ENCODE measurements around the gene FIGN.

The FIGN gene

GRCh38 chr2:163656622-163657280 lies 79.1 kb downstream of the FIGN start:
- TF ChIP-seq POLR2A (IDR thresholded peaks at IDR 0.05; ENCODE audit: extremely low read depth, insufficient read length) (no peak), MYC (IDR thresholded peaks at IDR 0.05; ENCODE audit: low read depth, low read length) (no peak)
- TF ChIP-seq, protein P1, sequence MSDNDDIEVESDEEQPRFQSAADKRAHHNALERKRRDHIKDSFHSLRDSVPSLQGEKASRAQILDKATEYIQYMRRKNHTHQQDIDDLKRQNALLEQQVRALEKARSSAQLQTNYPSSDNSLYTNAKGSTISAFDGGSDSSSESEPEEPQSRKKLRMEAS (IDR thresholded peaks at IDR 0.05; ENCODE audit: low read depth, low read length), result no peak
- TF ChIP-seq, protein P2, sequence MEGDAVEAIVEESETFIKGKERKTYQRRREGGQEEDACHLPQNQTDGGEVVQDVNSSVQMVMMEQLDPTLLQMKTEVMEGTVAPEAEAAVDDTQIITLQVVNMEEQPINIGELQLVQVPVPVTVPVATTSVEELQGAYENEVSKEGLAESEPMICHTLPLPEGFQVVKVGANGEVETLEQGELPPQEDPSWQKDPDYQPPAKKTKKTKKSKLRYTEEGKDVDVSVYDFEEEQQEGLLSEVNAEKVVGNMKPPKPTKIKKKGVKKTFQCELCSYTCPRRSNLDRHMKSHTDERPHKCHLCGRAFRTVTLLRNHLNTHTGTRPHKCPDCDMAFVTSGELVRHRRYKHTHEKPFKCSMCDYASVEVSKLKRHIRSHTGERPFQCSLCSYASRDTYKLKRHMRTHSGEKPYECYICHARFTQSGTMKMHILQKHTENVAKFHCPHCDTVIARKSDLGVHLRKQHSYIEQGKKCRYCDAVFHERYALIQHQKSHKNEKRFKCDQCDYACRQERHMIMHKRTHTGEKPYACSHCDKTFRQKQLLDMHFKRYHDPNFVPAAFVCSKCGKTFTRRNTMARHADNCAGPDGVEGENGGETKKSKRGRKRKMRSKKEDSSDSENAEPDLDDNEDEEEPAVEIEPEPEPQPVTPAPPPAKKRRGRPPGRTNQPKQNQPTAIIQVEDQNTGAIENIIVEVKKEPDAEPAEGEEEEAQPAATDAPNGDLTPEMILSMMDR (IDR thresholded peaks at IDR 0.05; ENCODE audit: low read depth, low read length), result no peak
- no peak for DNase-seq (ENCODE audit: low read depth)

DNA sequence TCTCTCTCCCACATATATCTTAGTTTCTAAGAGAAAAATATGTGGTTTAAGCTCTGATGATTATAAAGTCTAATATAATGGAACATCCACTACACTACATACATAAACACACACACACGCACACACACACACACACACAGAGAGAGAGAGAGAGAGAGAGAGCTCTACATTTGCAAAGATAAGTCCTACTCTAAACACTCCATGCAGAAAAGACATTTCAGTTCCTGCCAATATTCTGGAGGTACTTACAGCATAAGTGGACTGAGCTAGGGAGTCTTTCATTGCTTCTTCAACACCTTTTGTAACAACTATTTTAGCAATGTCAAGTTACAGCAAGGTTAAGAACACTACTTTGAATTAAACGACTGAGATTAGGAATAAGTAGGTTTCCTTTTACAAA lies 80.1 kb downstream of the FIGN start:
- TF ChIP-seq, protein P2 (IDR thresholded peaks at IDR 0.05; ENCODE audit: low read depth, low read length), result no peak
- TF ChIP-seq MYC (IDR thresholded peaks at IDR 0.05; ENCODE audit: low read depth, low read length), result no peak
- no peak for TF ChIP-seq POLR2A (IDR thresholded peaks at IDR 0.05; ENCODE audit: extremely low read depth, insufficient read length)
- TF ChIP-seq, protein P1 (IDR thresholded peaks at IDR 0.05; ENCODE audit: low read depth, low read length), result no peak
- DNase-seq (ENCODE audit: low read depth), result no peak
- no peak overlapping the region for H3K4me3 ChIP-seq (ENCODE audit: low read depth, low read length)

More at GRCh38 chr2:163656622-163657280, 79.1 kb downstream of the FIGN start:
- no peak overlapping the region for H3K4me3 ChIP-seq (ENCODE audit: low read depth, low read length)

- H3K4me3 ChIP-seq (ENCODE audit: low read depth, low read length), result no peak overlapping the region
- TF ChIP-seq, protein P2 (IDR thresholded peaks at IDR 0.05; ENCODE audit: low read depth, low read length), result no peak
- TF ChIP-seq MYC (IDR thresholded peaks at IDR 0.05; ENCODE audit: low read depth, low read length) (no peak), POLR2A (IDR thresholded peaks at IDR 0.05; ENCODE audit: extremely low read depth, insufficient read length) (no peak)
- TF ChIP-seq, protein P1 (IDR thresholded peaks at IDR 0.05; ENCODE audit: low read depth, low read length), result no peak
- DNase-seq (ENCODE audit: low read depth), result no peak
Measured at GRCh38 chr2:163652751-163653150, 83.1 kb downstream of the FIGN start.

DNA sequence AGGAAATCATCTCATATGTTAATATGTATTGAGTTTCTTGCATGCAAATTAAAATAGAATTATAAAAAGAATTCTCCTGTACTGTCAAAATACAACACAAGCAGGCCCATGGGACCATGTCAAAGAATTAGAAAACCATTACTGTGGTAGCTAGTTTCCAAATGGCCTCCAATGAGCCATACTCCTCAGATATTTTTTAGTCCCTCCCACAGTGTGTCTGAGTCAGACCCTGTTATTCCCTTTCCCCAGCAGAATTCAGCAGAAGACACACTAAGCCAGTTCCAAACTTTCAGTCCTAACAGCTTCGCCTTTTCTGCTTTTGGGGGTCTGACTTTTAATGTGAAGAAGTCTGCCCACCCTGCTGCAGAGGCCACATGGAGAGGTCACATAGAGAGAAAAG lies 86.7 kb downstream of the FIGN start:
- DNase-seq (ENCODE audit: low read depth), result no peak
- TF ChIP-seq MYC (IDR thresholded peaks at IDR 0.05; ENCODE audit: low read depth, low read length) (no peak), POLR2A (IDR thresholded peaks at IDR 0.05; ENCODE audit: extremely low read depth, insufficient read length) (no peak)
- TF ChIP-seq, protein P1 (IDR thresholded peaks at IDR 0.05; ENCODE audit: low read depth, low read length), result no peak
- TF ChIP-seq, protein P2 (IDR thresholded peaks at IDR 0.05; ENCODE audit: low read depth, low read length), result no peak
- H3K4me3 ChIP-seq (ENCODE audit: low read depth, low read length), result no peak overlapping the region

DNA sequence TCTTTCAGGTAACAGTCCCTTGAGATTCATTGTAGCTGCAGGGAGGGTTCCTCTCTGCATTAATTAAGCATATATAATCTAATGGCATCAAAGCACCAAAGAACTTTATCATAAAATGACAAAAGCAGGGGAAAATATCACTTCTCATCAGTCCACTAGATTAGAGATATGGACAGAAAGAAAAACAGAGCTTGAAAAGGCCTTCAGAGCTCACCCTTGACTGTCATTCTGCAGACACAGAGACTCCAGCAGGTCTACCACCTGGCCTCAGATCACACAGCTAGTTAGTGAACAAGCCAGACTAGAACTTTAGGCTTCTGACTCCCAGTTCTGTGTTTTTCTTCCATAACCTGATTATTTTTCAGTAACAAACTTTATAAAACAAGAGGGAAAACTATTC lies 88.5 kb downstream of the FIGN start:
- DNase-seq (ENCODE audit: low read depth), result no peak
- no peak overlapping the region for H3K4me3 ChIP-seq (ENCODE audit: low read depth, low read length)
- TF ChIP-seq, protein P2 (IDR thresholded peaks at IDR 0.05; ENCODE audit: low read depth, low read length), result no peak
- TF ChIP-seq MYC (IDR thresholded peaks at IDR 0.05; ENCODE audit: low read depth, low read length) (no peak), POLR2A (IDR thresholded peaks at IDR 0.05; ENCODE audit: extremely low read depth, insufficient read length) (no peak)
- TF ChIP-seq, protein P1 (IDR thresholded peaks at IDR 0.05; ENCODE audit: low read depth, low read length), result no peak
